OCI-LY7 (cell line): Measurements from ENCODE around the gene PPP3CB. TPM values are rescaled to one million over a fixed set of nuclear protein-coding genes. Genes with fewer than 3 reads are reported as not detected.

Experiments
- BruUV-seq: library from RNA; stranded (reverse); fragments of 400-500 nt; replicated peaks from 2 replicates; lab custom pipeline; 2021; lab: Mats Ljungman, UMichigan
- CTCF ChIA-PET: fragments of 300-600 bp; sonication (Branson Sonifier 250); formaldehyde crosslinking; loops from one replicate; lab custom pipeline; 2022; ENCODE audit warnings: antibody characterized with exemption; ENCODE audit not compliant: unreplicated experiment; lab: Charles Lee
- POLR2A ChIA-PET: fragments of 300-600 bp; sonication (Branson Sonifier 250); formaldehyde crosslinking; loops from one replicate; lab custom pipeline; 2022; ENCODE audit warnings: antibody characterized with exemption; lab: Charles Lee
- DNase-seq: peaks from one replicate; pipeline ENCODE4 v3.0.0-alpha.2; 2015; ENCODE audit warnings: low spot score
- H2AFZ ChIP-seq: fragments of 200-600 bp; sonication (generic), shearing (Covaris generic); 2 replicates; pipeline ENCODE4 v1.6.1; 2014; ENCODE audit warnings: mild to moderate bottlenecking, antibody characterized with exemption, low read length, moderate library complexity
- H3K27ac ChIP-seq: fragments of 200-600 bp; sonication (generic); 2 replicates; pipeline ENCODE4 v1.5.1; 2014; ENCODE audit warnings: mixed run types, low read depth, mild to moderate bottlenecking, moderate library complexity, low read length, inconsistent platforms; ENCODE audit not compliant: poor library complexity, severe bottlenecking
- H3K36me3 ChIP-seq: fragments of 200-600 bp; sonication (generic); 2 replicates; pipeline ENCODE4 v1.6.1; 2014; ENCODE audit warnings: mild to moderate bottlenecking, antibody characterized with exemption, low read length, moderate library complexity, mixed read lengths; ENCODE audit not compliant: insufficient read depth
- H3K4me1 ChIP-seq: fragments of 200-600 bp; sonication (generic); 2 replicates; pipeline ENCODE4 v1.5.1; 2014; ENCODE audit warnings: mild to moderate bottlenecking, low read length; ENCODE audit not compliant: insufficient read depth, poor library complexity, severe bottlenecking
- H3K4me2 ChIP-seq: fragments of 200-600 bp; sonication (generic); 2 replicates; pipeline ENCODE4 v1.6.1; 2014; ENCODE audit warnings: mild to moderate bottlenecking, low read length
- H3K4me3 ChIP-seq: fragments of 200-600 bp; sonication (generic); 2 replicates; pipeline ENCODE4 v1.5.1; 2014; ENCODE audit warnings: mild to moderate bottlenecking, low read depth, low read length; ENCODE audit not compliant: poor library complexity, severe bottlenecking
- H3K79me2 ChIP-seq: fragments of 200-600 bp; sonication (generic); 2 replicates; pipeline ENCODE4 v1.6.1; 2016; ENCODE audit warnings: low read depth, mild to moderate bottlenecking, low read length, moderate library complexity, mixed read lengths; ENCODE audit not compliant: insufficient read depth
- H3K9me2 ChIP-seq: fragments of 200-600 bp; sonication (generic); 2 replicates; pipeline ENCODE4 v1.6.1; 2016; ENCODE audit warnings: mild to moderate bottlenecking, low read length, mixed read lengths; ENCODE audit not compliant: insufficient read depth
- H3K9me3 ChIP-seq: fragments of 200-600 bp; sonication (generic); 2 replicates; pipeline ENCODE4 v1.6.1; 2014; ENCODE audit warnings: mild to moderate bottlenecking, mixed run types, low read length, mixed read lengths
- H4K20me1 ChIP-seq: fragments of 200-600 bp; sonication (generic); 2 replicates; pipeline ENCODE4 v1.6.1; 2014; ENCODE audit warnings: mild to moderate bottlenecking, antibody characterized with exemption, low read length, moderate library complexity, mixed read lengths; ENCODE audit not compliant: insufficient read depth
- CTCF ChIP-seq: fragments of 200-600 bp; sonication (generic); conservative IDR thresholded peaks from 2 replicates; pipeline ENCODE4 v1.5.1; 2014; ENCODE audit warnings: mild to moderate bottlenecking, antibody characterized with exemption, low read length, moderate library complexity, mixed read lengths
- EZH2phosphoT487 ChIP-seq: fragments of 200-600 bp; sonication (generic); IDR thresholded peaks from 2 replicates; pipeline ENCODE4 v1.6.1; 2018; ENCODE audit warnings: low read depth, borderline replicate concordance, mild to moderate bottlenecking, mixed run types, antibody characterized with exemption, low read length, moderate library complexity, mixed read lengths
- intact Hi-C: fragments of 100-400 bp; cut with micrococcal nuclease; formaldehyde crosslinking; loops from one replicate; pipeline ENCODE4 v1.10.0; 2022; ENCODE audit not compliant: unreplicated experiment
- total RNA-seq, 2 experiments: library from RNA; depleted of rRNA in 1 of 2; stranded (reverse); fragments of >200 nt in 1 of 2; shearing (Covaris generic) in 1 of 2; gene quantifications; 2 replicates each; pipeline ENCODE4 v1.2.3, GENCODE V29; 2014 to 2022

The PPP3CB gene
- total RNA-seq, 2 experiments from 2014 or later: 18.6 to 43.1 TPM

- Histone ChIP-seq H4K20me1 (no peaks in the 10 kb centered on the region), H2AFZ (no peak overlapping the region), H3K79me2 (no peaks in the 10 kb centered on the region), H3K36me3 (peaks cover 50% of the 10 kb centered on the region), H3K27ac (no peak overlapping the region), H3K4me3 (no peak overlapping the region), H3K4me2 (no peak overlapping the region), H3K4me1 (no peaks in the 10 kb centered on the region), H3K9me2 (no peaks in the 10 kb centered on the region), H3K9me3 (no peaks in the 10 kb centered on the region)
- ChIA-PET POLR2A (interaction anchor here (0.6 kb wide), 1 partner anchor 158 kb away, joined by 3 read pairs; no protein-coding TSS in a partner anchor), CTCF (no interaction called here)
- intact Hi-C loops: no loop called here
- no peak for DNase-seq
- no peak for TF ChIP-seq CTCF
- TF ChIP-seq EZH2phosphoT487: no peak
- no TSS peak for BruUV-seq
These were observed 51.4 kb downstream of the PPP3CB start for GRCh38 chr10:73444457-73444856.

- H3K36me3 ChIP-seq: peaks cover 50% of the 10 kb centered on the region
- intact Hi-C loops: no loop called here
- no peak overlapping the region for H3K4me3 ChIP-seq
- H3K9me3 ChIP-seq: no peaks in the 10 kb centered on the region
- TF ChIP-seq CTCF (no peak), EZH2phosphoT487 (no peak)
- H3K27ac ChIP-seq: no peak overlapping the region
- DNase-seq: no peak
- ChIA-PET POLR2A (no interaction called here), CTCF (no interaction called here)
- H3K4me2 ChIP-seq: no peak overlapping the region
- H3K79me2 ChIP-seq: no peaks in the 10 kb centered on the region
- no peaks in the 10 kb centered on the region for H3K9me2 ChIP-seq
- no TSS peak for BruUV-seq
- no peak overlapping the region for H2AFZ ChIP-seq
- H4K20me1 ChIP-seq: no peaks in the 10 kb centered on the region
- H3K4me1 ChIP-seq: no peaks in the 10 kb centered on the region
These were observed 56.1 kb downstream of the PPP3CB start for GRCh38 chr10:73439605-73440312.

- no peaks in the 10 kb centered on the region for H3K9me2 ChIP-seq
- no peak overlapping the region for H2AFZ ChIP-seq
- CTCF ChIA-PET: no interaction called here
- H3K79me2 ChIP-seq: no peaks in the 10 kb centered on the region
- no peak for TF ChIP-seq CTCF
- intact Hi-C loops: no loop called here
- H4K20me1 ChIP-seq: no peaks in the 10 kb centered on the region
- BruUV-seq: no TSS peak
- no peak overlapping the region for H3K4me2 ChIP-seq
- H3K9me3 ChIP-seq: no peaks in the 10 kb centered on the region
- no peak overlapping the region for H3K27ac ChIP-seq
- H3K4me1 ChIP-seq: no peaks in the 10 kb centered on the region
- no peak overlapping the region for H3K4me3 ChIP-seq
- H3K36me3 ChIP-seq: peaks cover 44% of the 10 kb centered on the region
- DNase-seq: no peak
- POLR2A ChIA-PET: no interaction called here
These were observed 56.8 kb downstream of the PPP3CB start for GRCh38 chr10:73439055-73439454.
